Skeletal muscle tissue (tissue), 4 donors: Measurements from ENCODE around the gene TNFRSF18. TPM values are rescaled to one million over a fixed set of nuclear protein-coding genes. Genes with fewer than 3 reads are reported as not detected.
"Not testable (repeated sequence)": the region's sequence is repeated elsewhere in the genome, so short reads cannot be mapped to it uniquely, and the experiment has no call there.

Experiments
- H3K27ac ChIP-seq: one replicate; pipeline ENCODE4 v1.7.0; 2013; ENCODE audit warnings: mild to moderate bottlenecking, low read depth, low read length, inconsistent platforms
- H3K27me3 ChIP-seq, 3 donors: one replicate each; pipeline ENCODE4 v1.7.0; 2013; ENCODE audit warnings: low read length in 3 of 3; ENCODE audit not compliant: control insufficient read depth in 3 of 3, insufficient read depth in 3 of 3
- H3K36me3 ChIP-seq, 3 donors: one replicate each; pipeline ENCODE4 v1.7.0; 2013; ENCODE audit warnings: low read length in 3 of 3; ENCODE audit not compliant: control insufficient read depth in 3 of 3, insufficient read depth in 3 of 3
- H3K4me1 ChIP-seq, 3 donors: one replicate each; pipeline ENCODE4 v1.7.0; 2013; ENCODE audit warnings: low read length in 3 of 3, mild to moderate bottlenecking in 3 of 3; ENCODE audit not compliant: control insufficient read depth in 3 of 3, insufficient read depth in 3 of 3
- H3K4me3 ChIP-seq, 3 donors: one replicate each; pipeline ENCODE4 v1.7.0; 2013; ENCODE audit warnings: low read length in 3 of 3
- H3K9ac ChIP-seq, 3 donors: one replicate each; pipeline ENCODE4 v1.7.0; 2013; ENCODE audit warnings: low read length in 3 of 3, mild to moderate bottlenecking in 3 of 3, moderate library complexity in 2 of 3, low read depth in 1 of 3
- H3K9me3 ChIP-seq, 3 donors: one replicate each; pipeline ENCODE4 v1.7.0; 2013; ENCODE audit warnings: low read length in 3 of 3; ENCODE audit not compliant: control insufficient read depth in 3 of 3
- total RNA-seq: library from RNA; depleted of rRNA; stranded (reverse); fragments of >200 nt; gene quantifications from one replicate; pipeline ENCODE4 v1.2.3, GENCODE V29; 2014
- donor health status: Osteomylitis.

TNFRSF18 gene
- total RNA-seq, 1 donor from 2014 or later: 1.6 TPM

DNA sequence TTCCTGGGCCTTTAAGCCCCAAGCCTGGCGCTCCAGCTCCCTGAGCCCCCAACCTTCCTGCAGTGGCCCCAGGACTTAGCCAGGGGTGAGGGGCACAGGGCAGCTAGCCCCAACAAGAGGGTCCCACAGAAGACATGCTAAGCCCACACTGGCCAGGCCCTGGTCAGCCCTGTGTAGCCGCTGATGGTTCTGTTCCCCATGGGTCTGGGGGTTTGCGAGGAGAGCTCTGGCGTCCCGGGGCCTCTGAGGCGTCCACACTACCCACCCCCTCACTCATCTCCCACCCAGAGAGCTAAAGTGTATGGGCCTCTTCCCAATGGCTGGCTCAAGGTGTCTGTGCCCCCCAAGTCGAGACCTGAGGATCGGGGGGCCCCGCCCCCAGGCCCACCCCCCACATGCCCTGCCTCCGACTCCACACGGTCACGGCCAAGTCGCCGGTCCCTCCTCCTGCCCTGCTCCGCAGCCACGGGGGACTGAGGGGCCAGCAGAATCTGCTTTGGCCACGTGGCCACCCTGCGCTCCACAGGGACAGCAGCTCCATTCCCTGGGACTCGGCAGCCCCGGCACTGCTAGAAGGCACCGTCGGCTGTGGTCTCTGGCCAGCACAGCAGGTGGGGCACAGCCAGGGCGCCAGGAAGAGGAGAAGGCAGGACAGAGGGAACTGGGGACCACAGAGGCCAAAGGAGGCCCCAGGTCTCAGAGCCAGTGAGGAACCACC, 7.8 kb downstream of the TNFRSF18 start:
- Histone ChIP-seq H3K36me3 (no peaks in the 10 kb centered on the region), H3K27me3 (peaks cover 9 to 11% (median 9%) of the 10 kb centered on the region in 3 donors), H3K9ac (no peak overlapping the region), H3K4me1 (no peaks in the 10 kb centered on the region), H3K9me3 (peaks cover 0 to 3% (median 0%) of the 10 kb centered on the region in 3 donors), H3K4me3 (no peak overlapping the region), H3K27ac (no peak overlapping the region)

- Histone ChIP-seq H3K4me3 (no peak overlapping the region), H3K36me3 (no peaks in the 10 kb centered on the region), H3K9ac (no peak overlapping the region), H3K27me3 (peaks cover 5 to 11% (median 9%) of the 10 kb centered on the region in 3 donors), H3K4me1 (no peaks in the 10 kb centered on the region), H3K9me3 (peaks cover 0 to 3% (median 0%) of the 10 kb centered on the region in 3 donors), H3K27ac (no peak overlapping the region)
Measured at GRCh38 chr1:1197551-1198422, 8.6 kb downstream of the TNFRSF18 start.

DNA sequence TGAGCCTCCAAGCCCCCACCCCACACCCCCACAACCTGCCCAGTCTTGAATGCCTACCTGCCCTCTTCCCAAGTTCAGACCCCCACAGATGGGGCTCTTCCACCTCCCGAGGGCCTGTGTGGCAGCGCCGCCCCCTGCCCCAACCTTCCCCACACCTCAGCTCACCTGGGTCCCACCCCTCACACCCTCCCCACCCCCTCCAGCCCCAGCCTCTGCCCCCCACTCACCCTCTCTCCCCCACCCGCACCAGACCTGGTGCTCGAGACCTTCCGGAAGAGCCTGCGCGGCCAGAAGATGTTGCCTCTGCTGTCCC, 9.2 kb downstream of the TNFRSF18 start:
- no peak overlapping the region for H3K27ac ChIP-seq
- H3K36me3 ChIP-seq: no peaks in the 10 kb centered on the region
- no peak overlapping the region for H3K9ac ChIP-seq
- H3K9me3 ChIP-seq: peaks cover 0 to 3% (median 0%) of the 10 kb centered on the region in 3 donors
- H3K4me3 ChIP-seq: no peak overlapping the region
- no peaks in the 10 kb centered on the region for H3K4me1 ChIP-seq
- H3K27me3 ChIP-seq: peaks cover 3 to 11% (median 9%) of the 10 kb centered on the region in 3 donors

DNA sequence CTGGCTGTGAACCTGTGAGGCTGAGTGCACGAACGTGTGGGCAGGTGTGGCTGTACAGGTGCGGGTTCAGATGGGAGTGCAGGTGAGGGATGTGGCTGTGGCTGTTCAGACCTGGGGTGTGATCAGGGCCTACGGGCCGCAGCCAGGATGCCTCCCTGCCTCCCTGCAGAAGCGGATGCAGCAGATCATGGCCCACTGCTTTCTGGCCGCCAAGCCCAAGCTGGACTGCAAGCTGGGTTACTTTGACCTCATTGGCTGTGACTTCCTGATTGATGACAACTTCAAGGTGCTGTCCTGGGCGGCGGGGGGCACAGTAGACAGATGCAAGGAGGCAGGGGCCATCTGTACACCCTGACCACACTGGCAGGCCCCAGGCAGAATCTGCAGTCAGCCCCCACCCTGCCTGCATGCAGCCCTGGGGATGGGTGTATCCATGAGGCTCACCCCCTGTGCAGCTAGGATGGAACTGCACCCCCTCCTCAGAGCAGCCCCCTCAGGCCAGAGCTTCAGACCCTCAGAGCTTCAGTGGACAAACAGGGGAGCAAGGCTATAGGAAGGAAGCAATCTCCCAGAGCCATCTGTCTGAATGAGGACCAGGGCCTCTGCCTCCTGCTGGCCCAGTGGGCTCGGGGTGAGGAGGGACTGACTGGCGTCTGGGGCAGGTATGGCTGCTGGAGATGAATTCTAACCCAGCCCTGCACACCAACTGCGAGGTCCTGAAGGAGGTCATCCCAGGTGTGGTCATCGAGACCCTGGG, 9.8 kb downstream of the TNFRSF18 start:
- H3K27me3 ChIP-seq: peaks cover 3 to 11% (median 9%) of the 10 kb centered on the region in 3 donors
- H3K36me3 ChIP-seq: no peaks in the 10 kb centered on the region
- no peaks in the 10 kb centered on the region for H3K4me1 ChIP-seq
- no peak overlapping the region for H3K27ac ChIP-seq
- no peak overlapping the region for H3K4me3 ChIP-seq
- H3K9ac ChIP-seq: no peak overlapping the region
- peaks cover 0 to 3% (median 0%) of the 10 kb centered on the region in 3 donors for H3K9me3 ChIP-seq

DNA sequence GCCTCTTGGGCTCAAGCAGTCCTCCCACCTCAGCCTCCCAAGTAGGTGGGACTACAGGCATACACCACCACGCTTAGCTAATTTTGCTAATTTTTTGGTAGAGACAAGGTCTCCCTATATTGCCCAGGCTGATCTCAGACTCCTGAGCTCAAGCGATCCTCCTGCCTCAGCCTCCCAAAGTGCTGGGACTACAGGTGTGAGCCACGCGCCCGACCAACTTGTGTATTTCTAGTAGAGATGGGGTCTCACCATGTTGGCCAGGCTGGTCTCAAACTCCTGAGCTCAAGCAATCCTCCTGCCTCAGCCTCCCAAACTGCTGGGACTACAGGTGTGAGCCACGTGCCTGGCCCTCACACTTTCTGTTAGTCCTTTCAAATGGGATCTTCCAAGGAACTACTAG, 10.7 kb downstream of the TNFRSF18 start:
- not testable (repeated sequence) for H3K36me3 ChIP-seq, H3K4me3 ChIP-seq, H3K9me3 ChIP-seq, H3K27ac ChIP-seq, H3K9ac ChIP-seq, H3K4me1 ChIP-seq
- peaks cover 3 to 11% (median 9%) of the 10 kb centered on the region in 3 donors for H3K27me3 ChIP-seq

GRCh38 chr1:1194723-1195122, 11.7 kb downstream of the TNFRSF18 start:
- H3K27ac ChIP-seq: no peak overlapping the region
- no peaks in the 10 kb centered on the region for H3K36me3 ChIP-seq
- H3K9me3 ChIP-seq: peaks cover 0 to 3% (median 0%) of the 10 kb centered on the region in 3 donors

DNA sequence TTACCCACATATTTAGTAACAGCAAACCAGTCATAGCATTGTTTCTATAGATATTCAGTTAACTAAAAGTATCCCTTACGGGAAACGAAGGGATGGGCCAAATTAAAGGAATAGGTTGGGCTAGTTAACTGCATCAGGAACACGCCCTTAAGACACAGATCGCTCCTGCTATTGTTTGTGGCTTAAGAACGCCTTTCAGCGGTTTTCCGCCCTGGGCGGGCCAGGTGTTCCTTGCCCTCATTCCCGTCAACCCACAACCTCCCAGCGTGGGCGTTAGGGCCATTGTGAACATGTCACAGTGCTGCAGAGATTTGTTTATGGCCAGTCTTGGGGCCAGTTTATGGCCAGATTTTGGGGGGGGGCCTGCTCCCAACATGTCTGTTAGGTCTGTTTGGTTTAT, 14.7 kb downstream of the TNFRSF18 start:
- Histone ChIP-seq H3K27ac (no peak overlapping the region), H3K9me3 (peaks cover 0 to 3% (median 0%) of the 10 kb centered on the region in 3 donors), H3K4me3 (no peak overlapping the region), H3K27me3 (peaks cover 0 to 3% (median 0%) of the 10 kb centered on the region in 3 donors), H3K9ac (no peak overlapping the region), H3K36me3 (no peaks in the 10 kb centered on the region), H3K4me1 (no peaks in the 10 kb centered on the region)

More at GRCh38 chr1:1194723-1195122, 11.7 kb downstream of the TNFRSF18 start:
- Histone ChIP-seq H3K9ac (no peak overlapping the region), H3K27me3 (peaks cover 0 to 8% (median 6%) of the 10 kb centered on the region in 3 donors), H3K4me3 (no peak overlapping the region), H3K4me1 (no peaks in the 10 kb centered on the region)

DNA sequence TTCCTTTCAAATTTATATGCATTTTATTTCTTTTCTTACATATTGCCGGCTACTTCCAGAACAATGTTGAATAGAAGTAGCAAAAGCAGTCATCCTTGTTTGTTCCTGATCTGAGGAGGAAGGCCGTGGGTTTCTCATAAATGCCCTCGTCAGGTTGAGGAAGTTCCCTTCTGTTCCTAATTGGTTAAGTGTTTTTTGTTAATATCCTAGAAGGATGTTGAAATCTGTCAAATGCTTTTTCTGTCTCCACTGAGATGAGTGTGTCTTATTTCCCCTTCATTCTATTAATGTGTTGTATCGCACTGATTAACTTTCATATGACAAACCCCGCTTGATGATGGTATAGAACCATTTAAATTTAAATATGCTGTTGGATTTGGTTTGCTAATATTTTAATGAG, 17.3 kb downstream of the TNFRSF18 start:
- Histone ChIP-seq H3K27ac (no peak overlapping the region), H3K9me3 (no peaks in the 10 kb centered on the region), H3K4me3 (no peak overlapping the region), H3K36me3 (no peaks in the 10 kb centered on the region), H3K4me1 (no peaks in the 10 kb centered on the region), H3K9ac (no peak overlapping the region), H3K27me3 (peaks cover 0 to 1% (median 0%) of the 10 kb centered on the region in 3 donors)

DNA sequence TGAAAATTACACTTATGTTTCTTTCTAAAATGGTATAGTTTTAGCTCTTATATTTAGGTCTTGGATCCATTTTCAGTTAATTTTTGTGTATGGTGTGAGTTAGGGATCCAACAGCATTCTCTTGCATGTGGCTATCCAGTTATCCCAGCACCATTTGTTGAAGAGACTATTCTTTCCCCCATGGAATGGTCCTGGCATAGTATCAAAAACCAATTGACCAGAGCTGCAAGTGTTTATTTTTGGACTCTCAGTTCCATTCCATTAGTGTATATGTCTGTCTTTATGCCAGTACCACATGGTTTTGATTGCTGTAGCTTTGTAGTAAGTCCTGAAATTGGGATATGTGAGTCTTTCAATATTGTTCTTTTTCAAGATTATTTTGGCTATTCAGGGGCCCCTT, 18.5 kb downstream of the TNFRSF18 start:
- Histone ChIP-seq H3K27me3 (peaks cover 0 to 7% (median 6%) of the 10 kb centered on the region in 3 donors), H3K4me3 (no peak overlapping the region), H3K9ac (no peak overlapping the region), H3K9me3 (no peaks in the 10 kb centered on the region), H3K27ac (no peak overlapping the region), H3K4me1 (peaks cover 0 to 6% (median 0%) of the 10 kb centered on the region in 3 donors), H3K36me3 (no peaks in the 10 kb centered on the region)
